ENCODE measurements around the gene AFM.

Gene AFM

GRCh38 chr4:73439445-73439844, 42.1 kb upstream of the AFM start:
- Mint-ChIP-seq H3K27me3 (ENCODE audit: low read depth) (no peaks in the 10 kb centered on the region), H3K9me3 (no peaks in the 10 kb centered on the region), H3K36me3 (ENCODE audit: low read depth) (peaks cover 3% of the 10 kb centered on the region), H3K4me1 (no peaks in the 10 kb centered on the region), H3K4me3 (no peak overlapping the region), H3K27ac (no peak overlapping the region)
- TF ChIP-seq CTCF (IDR thresholded peaks at IDR 0.05; ENCODE audit: unreplicated experiment in 3 of 3), result no peak

GRCh38 chr4:73439991-73440390, 41.6 kb upstream of the AFM start:
- no peaks in the 10 kb centered on the region for H3K27me3 Mint-ChIP-seq (ENCODE audit: low read depth)
- H3K9me3 Mint-ChIP-seq, result no peaks in the 10 kb centered on the region
- H3K4me3 Mint-ChIP-seq, result no peak overlapping the region
- H3K27ac Mint-ChIP-seq, result no peak overlapping the region
- H3K36me3 Mint-ChIP-seq (ENCODE audit: low read depth), result peaks cover 3% of the 10 kb centered on the region
- no peak for TF ChIP-seq CTCF (IDR thresholded peaks at IDR 0.05; ENCODE audit: unreplicated experiment in 3 of 3)
- H3K4me1 Mint-ChIP-seq, result no peaks in the 10 kb centered on the region

- no peaks in the 10 kb centered on the region for H3K4me1 Mint-ChIP-seq
- peaks cover 3% of the 10 kb centered on the region for H3K36me3 Mint-ChIP-seq (ENCODE audit: low read depth)
- no peaks in the 10 kb centered on the region for H3K9me3 Mint-ChIP-seq
- no peak overlapping the region for H3K27ac Mint-ChIP-seq
- no peak overlapping the region for H3K4me3 Mint-ChIP-seq
- no peak for TF ChIP-seq CTCF (IDR thresholded peaks at IDR 0.05; ENCODE audit: unreplicated experiment in 3 of 3)
- H3K27me3 Mint-ChIP-seq (ENCODE audit: low read depth), result no peaks in the 10 kb centered on the region
These were observed 40.9 kb upstream of the AFM start for GRCh38 chr4:73440653-73441052.

- H3K27ac Mint-ChIP-seq, result no peak overlapping the region
- TF ChIP-seq CTCF (IDR thresholded peaks at IDR 0.05; ENCODE audit: unreplicated experiment in 3 of 3), result no peak
- H3K4me3 Mint-ChIP-seq, result no peak overlapping the region
- H3K36me3 Mint-ChIP-seq (ENCODE audit: low read depth), result peaks cover 3% of the 10 kb centered on the region
- H3K9me3 Mint-ChIP-seq, result no peaks in the 10 kb centered on the region
- H3K4me1 Mint-ChIP-seq, result no peaks in the 10 kb centered on the region
- H3K27me3 Mint-ChIP-seq (ENCODE audit: low read depth), result peaks cover 4% of the 10 kb centered on the region
These were observed 39.3 kb upstream of the AFM start for GRCh38 chr4:73442275-73442674.

GRCh38 chr4:73443224-73443623, 38.3 kb upstream of the AFM start:
- Mint-ChIP-seq H3K4me1 (no peaks in the 10 kb centered on the region), H3K9me3 (no peaks in the 10 kb centered on the region), H3K27ac (no peak overlapping the region), H3K4me3 (no peak overlapping the region), H3K36me3 (ENCODE audit: low read depth) (peaks cover 3% of the 10 kb centered on the region), H3K27me3 (ENCODE audit: low read depth) (peaks cover 10% of the 10 kb centered on the region)
- no peak for TF ChIP-seq CTCF (IDR thresholded peaks at IDR 0.05; ENCODE audit: unreplicated experiment in 3 of 3)

GRCh38 chr4:73445383-73446335, 35.9 kb upstream of the AFM start:
- no peak for TF ChIP-seq CTCF (IDR thresholded peaks at IDR 0.05; ENCODE audit: unreplicated experiment in 3 of 3)
- peaks cover 5% of the 10 kb centered on the region for H3K4me1 Mint-ChIP-seq
- H3K27ac Mint-ChIP-seq, result no peak overlapping the region
- no peaks in the 10 kb centered on the region for H3K9me3 Mint-ChIP-seq
- H3K27me3 Mint-ChIP-seq (ENCODE audit: low read depth), result peaks cover 10% of the 10 kb centered on the region
- H3K4me3 Mint-ChIP-seq, result no peak overlapping the region
- peaks cover 3% of the 10 kb centered on the region for H3K36me3 Mint-ChIP-seq (ENCODE audit: low read depth)

Measured in nephron (organoid).